Stimulated activated memory B cell treated with anti-CD40 and anti-IgM and Interleukin-4, amounts not matched to agents 10 μg/mL and 1 μg/mL and 100 μg/mL, for 72 hours (primary cell): ENCODE results near the gene TAS2R41.

ENCODE experiments used
- ATAC-seq: fragments of 150-1000 bp; cut with Tn5 transposase; 2 replicates; pipeline ENCODE4 v1.10.0; 2021
- H3K27ac Mint-ChIP-seq: one replicate; pipeline ENCODE4 v1.8.0; 2022; ENCODE audit warnings: mild to moderate bottlenecking, mixed read lengths
- H3K27me3 Mint-ChIP-seq: one replicate; pipeline ENCODE4 v1.8.0; 2022; ENCODE audit warnings: mixed read lengths
- H3K36me3 Mint-ChIP-seq: one replicate; pipeline ENCODE4 v1.8.0; 2022; ENCODE audit warnings: mixed read lengths
- H3K4me1 Mint-ChIP-seq: one replicate; pipeline ENCODE4 v1.8.0; 2022; ENCODE audit warnings: mixed read lengths
- H3K4me3 Mint-ChIP-seq: one replicate; pipeline ENCODE4 v1.8.0; 2022; ENCODE audit warnings: mild to moderate bottlenecking, moderate library complexity, mixed read lengths
- H3K9me3 Mint-ChIP-seq: one replicate; pipeline ENCODE4 v1.8.0; 2022; ENCODE audit warnings: mixed read lengths

TAS2R41 gene

GRCh38 chr7:143496263-143496662, 18.6 kb downstream of the TAS2R41 start:
- H3K4me3 Mint-ChIP-seq: no peak overlapping the region
- H3K27me3 Mint-ChIP-seq: peaks cover 9% of the 10 kb centered on the region
- peaks cover 7% of the 10 kb centered on the region for H3K4me1 Mint-ChIP-seq
- no peak for ATAC-seq
- no peaks in the 10 kb centered on the region for H3K9me3 Mint-ChIP-seq
- H3K36me3 Mint-ChIP-seq: no peaks in the 10 kb centered on the region
- H3K27ac Mint-ChIP-seq: no peak overlapping the region

- H3K27ac Mint-ChIP-seq: no peak overlapping the region
- no peak for ATAC-seq
- no peaks in the 10 kb centered on the region for H3K36me3 Mint-ChIP-seq
- peaks cover 2% of the 10 kb centered on the region for H3K4me1 Mint-ChIP-seq
- no peak overlapping the region for H3K4me3 Mint-ChIP-seq
- H3K27me3 Mint-ChIP-seq: peaks cover 9% of the 10 kb centered on the region
- H3K9me3 Mint-ChIP-seq: no peaks in the 10 kb centered on the region
These were observed 19.5 kb downstream of the TAS2R41 start for GRCh38 chr7:143497008-143497795.

GRCh38 chr7:143499246-143499645, 21.6 kb downstream of the TAS2R41 start:
- no peak overlapping the region for H3K4me3 Mint-ChIP-seq
- no peaks in the 10 kb centered on the region for H3K4me1 Mint-ChIP-seq
- no peaks in the 10 kb centered on the region for H3K9me3 Mint-ChIP-seq
- no peaks in the 10 kb centered on the region for H3K36me3 Mint-ChIP-seq
- no peak overlapping the region for H3K27ac Mint-ChIP-seq
- H3K27me3 Mint-ChIP-seq: peaks cover 9% of the 10 kb centered on the region
- ATAC-seq: no peak

GRCh38 chr7:143499743-143500348, 22.2 kb downstream of the TAS2R41 start:
- Mint-ChIP-seq H3K9me3 (no peaks in the 10 kb centered on the region), H3K27ac (no peak overlapping the region), H3K36me3 (no peaks in the 10 kb centered on the region), H3K4me3 (no peak overlapping the region), H3K4me1 (no peaks in the 10 kb centered on the region), H3K27me3 (peaks cover 9% of the 10 kb centered on the region)
- no peak for ATAC-seq

GRCh38 chr7:143503261-143503660, 25.6 kb downstream of the TAS2R41 start:
- H3K36me3 Mint-ChIP-seq: no peaks in the 10 kb centered on the region
- H3K27ac Mint-ChIP-seq: no peak overlapping the region
- no peak overlapping the region for H3K4me3 Mint-ChIP-seq
- ATAC-seq: no peak
- H3K9me3 Mint-ChIP-seq: peaks cover 2% of the 10 kb centered on the region
- no peaks in the 10 kb centered on the region for H3K4me1 Mint-ChIP-seq
- peaks cover 8% of the 10 kb centered on the region for H3K27me3 Mint-ChIP-seq

- ATAC-seq: no peak
- H3K36me3 Mint-ChIP-seq: no peaks in the 10 kb centered on the region
These were observed 26.7 kb downstream of the TAS2R41 start for GRCh38 chr7:143504215-143504936.

GRCh38 chr7:143504937-143505297, 27.2 kb downstream of the TAS2R41 start:
- Mint-ChIP-seq H3K27me3 (peaks cover 8% of the 10 kb centered on the region), H3K27ac (no peak overlapping the region), H3K4me3 (no peak overlapping the region), H3K9me3 (peaks cover 2% of the 10 kb centered on the region), H3K36me3 (no peaks in the 10 kb centered on the region), H3K4me1 (no peaks in the 10 kb centered on the region)
- no peak for ATAC-seq

More at GRCh38 chr7:143504215-143504936, 26.7 kb downstream of the TAS2R41 start:
- Mint-ChIP-seq H3K27ac (no peak overlapping the region), H3K4me3 (no peak overlapping the region), H3K4me1 (no peaks in the 10 kb centered on the region), H3K27me3 (peaks cover 8% of the 10 kb centered on the region), H3K9me3 (peaks cover 2% of the 10 kb centered on the region)

- Mint-ChIP-seq H3K27ac (no peak overlapping the region), H3K36me3 (no peaks in the 10 kb centered on the region), H3K27me3 (peaks cover 8% of the 10 kb centered on the region), H3K4me1 (no peaks in the 10 kb centered on the region), H3K9me3 (peaks cover 2% of the 10 kb centered on the region), H3K4me3 (no peak overlapping the region)
- ATAC-seq: no peak
These were observed 28.2 kb downstream of the TAS2R41 start for GRCh38 chr7:143505838-143506237.

- no peaks in the 10 kb centered on the region for H3K36me3 Mint-ChIP-seq
- H3K4me3 Mint-ChIP-seq: no peak overlapping the region
- H3K27me3 Mint-ChIP-seq: peaks cover 8% of the 10 kb centered on the region
- H3K4me1 Mint-ChIP-seq: no peaks in the 10 kb centered on the region
- peaks cover 2% of the 10 kb centered on the region for H3K9me3 Mint-ChIP-seq
- no peak overlapping the region for H3K27ac Mint-ChIP-seq
- ATAC-seq: no peak
These were observed 29.4 kb downstream of the TAS2R41 start for GRCh38 chr7:143507094-143507518.

- no peak for ATAC-seq
- Mint-ChIP-seq H3K27ac (no peak overlapping the region), H3K36me3 (no peaks in the 10 kb centered on the region), H3K9me3 (peaks cover 2% of the 10 kb centered on the region), H3K4me1 (no peaks in the 10 kb centered on the region), H3K4me3 (no peak overlapping the region), H3K27me3 (peaks cover 12% of the 10 kb centered on the region)
These were observed 29.9 kb downstream of the TAS2R41 start for GRCh38 chr7:143507534-143508055.

GRCh38 chr7:143510854-143511592, 33.4 kb downstream of the TAS2R41 start:
- H3K27me3 Mint-ChIP-seq: peaks cover 17% of the 10 kb centered on the region
- ATAC-seq: peak; percentile 24
- no peaks in the 10 kb centered on the region for H3K36me3 Mint-ChIP-seq
- H3K4me1 Mint-ChIP-seq: no peaks in the 10 kb centered on the region
- peaks cover 2% of the 10 kb centered on the region for H3K9me3 Mint-ChIP-seq
- no peak overlapping the region for H3K4me3 Mint-ChIP-seq
- no peak overlapping the region for H3K27ac Mint-ChIP-seq

- Mint-ChIP-seq H3K36me3 (no peaks in the 10 kb centered on the region), H3K4me3 (no peak overlapping the region), H3K27me3 (peaks cover 16% of the 10 kb centered on the region), H3K4me1 (no peaks in the 10 kb centered on the region), H3K9me3 (peaks cover 2% of the 10 kb centered on the region), H3K27ac (no peak overlapping the region)
- ATAC-seq: no peak
These were observed 33.9 kb downstream of the TAS2R41 start for GRCh38 chr7:143511593-143512047.

- Mint-ChIP-seq H3K9me3 (no peaks in the 10 kb centered on the region), H3K4me1 (no peaks in the 10 kb centered on the region), H3K4me3 (no peak overlapping the region), H3K36me3 (no peaks in the 10 kb centered on the region), H3K27me3 (peaks cover 16% of the 10 kb centered on the region), H3K27ac (no peak overlapping the region)
- no peak for ATAC-seq
These were observed 35.0 kb downstream of the TAS2R41 start for GRCh38 chr7:143512488-143513340.

- no peak for ATAC-seq
- Mint-ChIP-seq H3K36me3 (no peaks in the 10 kb centered on the region), H3K4me3 (no peak overlapping the region), H3K27me3 (peaks cover 30% of the 10 kb centered on the region), H3K4me1 (no peaks in the 10 kb centered on the region), H3K27ac (no peak overlapping the region), H3K9me3 (no peaks in the 10 kb centered on the region)
These were observed 36.8 kb downstream of the TAS2R41 start for GRCh38 chr7:143514487-143514886.
